Loucy (cell line): ENCODE data around the gene ROBO1.

Source experiments
- H2AFZ ChIP-seq: fragments of 200-600 bp; sonication (generic); 2 replicates; pipeline ENCODE4 v1.6.0; 2016; ENCODE audit warnings: antibody characterized with exemption, mild to moderate bottlenecking, low read length, moderate library complexity
- H3F3A ChIP-seq: fragments of 200-600 bp; 2 replicates; pipeline ENCODE4 v1.6.0; 2016; ENCODE audit warnings: antibody characterized with exemption, low read depth, mild to moderate bottlenecking
- H3K27me3 ChIP-seq: fragments of 200-600 bp; sonication (generic); 2 replicates; pipeline ENCODE4 v1.6.1; 2014; ENCODE audit warnings: low read length, mild to moderate bottlenecking; ENCODE audit not compliant: insufficient read depth, poor library complexity, severe bottlenecking
- H3K36me3 ChIP-seq: fragments of 200-600 bp; sonication (generic); 2 replicates; pipeline ENCODE4 v1.6.1; 2016; ENCODE audit warnings: low read length; ENCODE audit not compliant: insufficient read depth
- H3K4me1 ChIP-seq: fragments of 200-600 bp; sonication (generic); 2 replicates; pipeline ENCODE4 v1.5.1; 2014; ENCODE audit warnings: low read length, mild to moderate bottlenecking; ENCODE audit not compliant: insufficient read depth, poor library complexity, severe bottlenecking
- H3K4me2 ChIP-seq: fragments of 200-600 bp; sonication (generic); 2 replicates; pipeline ENCODE4 v1.6.0; 2014; ENCODE audit warnings: antibody characterized with exemption, low read length, low read depth, mild to moderate bottlenecking; ENCODE audit not compliant: poor library complexity, severe bottlenecking
- H3K4me3 ChIP-seq: fragments of 200-600 bp; sonication (generic); 2 replicates; pipeline ENCODE4 v1.5.1; 2014; ENCODE audit warnings: low read length, mild to moderate bottlenecking, mixed read lengths; ENCODE audit not compliant: poor library complexity, severe bottlenecking
- H3K79me2 ChIP-seq: fragments of 200-600 bp; sonication (generic); 2 replicates; pipeline ENCODE4 v1.6.1; 2014; ENCODE audit warnings: low read length; ENCODE audit not compliant: insufficient read depth
- H3K9ac ChIP-seq: fragments of 200-600 bp; sonication (generic); 2 replicates; pipeline ENCODE4 v1.6.0; 2014; ENCODE audit warnings: mild to moderate bottlenecking, low read depth, low read length, moderate library complexity; ENCODE audit not compliant: poor library complexity, severe bottlenecking
- H3K9me2 ChIP-seq: fragments of 200-600 bp; sonication (generic); replicated peaks from 2 replicates; pipeline ENCODE4 v1.6.1; 2016; ENCODE audit warnings: low read depth, low read length, mixed read lengths
- H3K9me3 ChIP-seq: fragments of 200-600 bp; sonication (generic); 2 replicates; pipeline ENCODE4 v1.6.1; 2014; ENCODE audit warnings: mild to moderate bottlenecking, antibody characterized with exemption, low read length, low read depth; ENCODE audit not compliant: insufficient read depth
- H4K20me1 ChIP-seq: fragments of 200-600 bp; sonication (generic); 2 replicates; pipeline ENCODE4 v1.6.0; 2014; ENCODE audit warnings: antibody characterized with exemption, low read length, mild to moderate bottlenecking; ENCODE audit not compliant: insufficient read depth, poor library complexity, severe bottlenecking
- CTCF ChIP-seq: fragments of 200-600 bp; sonication (generic); conservative IDR thresholded peaks from 2 replicates; pipeline ENCODE4 v1.5.1; 2014; ENCODE audit warnings: mild to moderate bottlenecking, antibody characterized with exemption, low read length
- EZH2phosphoT487 ChIP-seq: fragments of 200-600 bp; IDR thresholded peaks from 2 replicates; pipeline ENCODE4 v1.6.1; 2018; ENCODE audit warnings: antibody characterized with exemption, mild to moderate bottlenecking, moderate library complexity, borderline replicate concordance

The ROBO1 gene

GRCh38 chr3:78738833-78739232 lies 1029.0 kb downstream of the ROBO1 start:
- Histone ChIP-seq H3K4me1 (no peaks in the 10 kb centered on the region), H3K4me2 (no peak overlapping the region), H4K20me1 (no peaks in the 10 kb centered on the region), H3K9me2 (no peaks in the 10 kb centered on the region), H3K27me3 (no peaks in the 10 kb centered on the region), H3K36me3 (no peaks in the 10 kb centered on the region), H3K9ac (no peak overlapping the region), H3K4me3 (no peak overlapping the region), H3K9me3 (no peaks in the 10 kb centered on the region), H3K79me2 (no peaks in the 10 kb centered on the region), H2AFZ (no peak overlapping the region), H3F3A (no peaks in the 10 kb centered on the region)
- no peak for TF ChIP-seq CTCF
- TF ChIP-seq EZH2phosphoT487 = no peak

- Histone ChIP-seq H3K27me3 (no peaks in the 10 kb centered on the region), H3K4me3 (no peak overlapping the region), H3K4me1 (no peaks in the 10 kb centered on the region), H3K9ac (no peak overlapping the region), H3K9me3 (no peaks in the 10 kb centered on the region), H3K36me3 (no peaks in the 10 kb centered on the region), H3K79me2 (no peaks in the 10 kb centered on the region), H4K20me1 (no peaks in the 10 kb centered on the region), H2AFZ (no peak overlapping the region), H3K9me2 (no peaks in the 10 kb centered on the region), H3F3A (no peaks in the 10 kb centered on the region), H3K4me2 (no peak overlapping the region)
- no peak for TF ChIP-seq CTCF
- TF ChIP-seq EZH2phosphoT487 = no peak
Measured at GRCh38 chr3:78737988-78738387, 1029.8 kb downstream of the ROBO1 start.

GRCh38 chr3:78736863-78737262 lies 1030.9 kb downstream of the ROBO1 start:
- Histone ChIP-seq H4K20me1 (no peaks in the 10 kb centered on the region), H3K79me2 (no peaks in the 10 kb centered on the region), H3K27me3 (no peaks in the 10 kb centered on the region), H3K4me3 (no peak overlapping the region), H3K4me2 (no peak overlapping the region), H3K4me1 (no peaks in the 10 kb centered on the region), H3K9me2 (no peaks in the 10 kb centered on the region), H3F3A (no peaks in the 10 kb centered on the region), H3K9ac (no peak overlapping the region), H3K9me3 (no peaks in the 10 kb centered on the region), H2AFZ (no peak overlapping the region), H3K36me3 (no peaks in the 10 kb centered on the region)
- TF ChIP-seq CTCF (no peak), EZH2phosphoT487 (no peak)
